Jurkat, Clone E6-1 (cell line): ENCODE data around the gene PKNOX2.

Source experiments
- DNase-seq: peaks from one replicate; pipeline ENCODE4 v3.0.0-alpha.2; 2011; ENCODE audit warnings: low read depth, low spot score
- H3K4me3 ChIP-seq: 2 replicates; pipeline ENCODE4 v1.5.1; 2011; ENCODE audit warnings: mild to moderate bottlenecking, low read length, control low read depth, moderate library complexity

Gene PKNOX2

GRCh38 chr11:125429174-125429707, 264.7 kb downstream of the PKNOX2 start:
- peak; percentile 68 for DNase-seq
- no peak overlapping the region for H3K4me3 ChIP-seq

GRCh38 chr11:125429807-125430678, 265.5 kb downstream of the PKNOX2 start:
- no peak for DNase-seq
- H3K4me3 ChIP-seq: no peak overlapping the region

- DNase-seq: no peak
- H3K4me3 ChIP-seq: no peak overlapping the region
These were observed 266.5 kb downstream of the PKNOX2 start for GRCh38 chr11:125431009-125431408.

- DNase-seq: no peak
- H3K4me3 ChIP-seq: no peak overlapping the region
These were observed 266.9 kb downstream of the PKNOX2 start for GRCh38 chr11:125431481-125431880.

GRCh38 chr11:125433454-125434121, 269.0 kb downstream of the PKNOX2 start:
- H3K4me3 ChIP-seq: no peak overlapping the region
- no peak for DNase-seq

- H3K4me3 ChIP-seq: no peak overlapping the region
- no peak for DNase-seq
These were observed 271.1 kb downstream of the PKNOX2 start for GRCh38 chr11:125435461-125436238.

- DNase-seq: no peak
- H3K4me3 ChIP-seq: no peak overlapping the region
These were observed 277.3 kb downstream of the PKNOX2 start for GRCh38 chr11:125441648-125442410.

GRCh38 chr11:125442946-125443345, 278.4 kb downstream of the PKNOX2 start:
- H3K4me3 ChIP-seq: no peak overlapping the region
- DNase-seq: no peak

- no peak overlapping the region for H3K4me3 ChIP-seq
- DNase-seq: no peak
These were observed 279.3 kb downstream of the PKNOX2 start for GRCh38 chr11:125443767-125444311.

GRCh38 chr11:125445731-125446130, 281.2 kb downstream of the PKNOX2 start:
- DNase-seq: no peak
- H3K4me3 ChIP-seq: no peak overlapping the region

GRCh38 chr11:125446279-125446678, 281.7 kb downstream of the PKNOX2 start:
- no peak overlapping the region for H3K4me3 ChIP-seq
- no peak for DNase-seq

GRCh38 chr11:125447721-125448120, 283.2 kb downstream of the PKNOX2 start:
- DNase-seq: no peak
- no peak overlapping the region for H3K4me3 ChIP-seq

GRCh38 chr11:125448136-125448535, 283.6 kb downstream of the PKNOX2 start:
- no peak for DNase-seq
- no peak overlapping the region for H3K4me3 ChIP-seq

GRCh38 chr11:125449565-125449964, 285.0 kb downstream of the PKNOX2 start:
- no peak overlapping the region for H3K4me3 ChIP-seq
- DNase-seq: no peak

- H3K4me3 ChIP-seq: no peak overlapping the region
These were observed 287.0 kb downstream of the PKNOX2 start for GRCh38 chr11:125451400-125452124.

GRCh38 chr11:125452125-125452470, 287.5 kb downstream of the PKNOX2 start:
- DNase-seq: no peak
- no peak overlapping the region for H3K4me3 ChIP-seq

More at GRCh38 chr11:125451400-125452124, 287.0 kb downstream of the PKNOX2 start:
- no peak for DNase-seq

- no peak overlapping the region for H3K4me3 ChIP-seq
- DNase-seq: no peak
These were observed 289.5 kb downstream of the PKNOX2 start for GRCh38 chr11:125454047-125454446.

GRCh38 chr11:125455851-125456250, 291.3 kb downstream of the PKNOX2 start:
- DNase-seq: no peak
- no peak overlapping the region for H3K4me3 ChIP-seq
